Measurements from ENCODE around the gene TNS1. TPM values are rescaled to one million over a fixed set of nuclear protein-coding genes. Genes with fewer than 3 reads are reported as not detected.
A peak's percentile ranks its signal among the peaks of the same experiment; 100 is the strongest.

Gene TNS1
- total RNA-seq, 1 donor from 2014 or later: 227 TPM

DNA sequence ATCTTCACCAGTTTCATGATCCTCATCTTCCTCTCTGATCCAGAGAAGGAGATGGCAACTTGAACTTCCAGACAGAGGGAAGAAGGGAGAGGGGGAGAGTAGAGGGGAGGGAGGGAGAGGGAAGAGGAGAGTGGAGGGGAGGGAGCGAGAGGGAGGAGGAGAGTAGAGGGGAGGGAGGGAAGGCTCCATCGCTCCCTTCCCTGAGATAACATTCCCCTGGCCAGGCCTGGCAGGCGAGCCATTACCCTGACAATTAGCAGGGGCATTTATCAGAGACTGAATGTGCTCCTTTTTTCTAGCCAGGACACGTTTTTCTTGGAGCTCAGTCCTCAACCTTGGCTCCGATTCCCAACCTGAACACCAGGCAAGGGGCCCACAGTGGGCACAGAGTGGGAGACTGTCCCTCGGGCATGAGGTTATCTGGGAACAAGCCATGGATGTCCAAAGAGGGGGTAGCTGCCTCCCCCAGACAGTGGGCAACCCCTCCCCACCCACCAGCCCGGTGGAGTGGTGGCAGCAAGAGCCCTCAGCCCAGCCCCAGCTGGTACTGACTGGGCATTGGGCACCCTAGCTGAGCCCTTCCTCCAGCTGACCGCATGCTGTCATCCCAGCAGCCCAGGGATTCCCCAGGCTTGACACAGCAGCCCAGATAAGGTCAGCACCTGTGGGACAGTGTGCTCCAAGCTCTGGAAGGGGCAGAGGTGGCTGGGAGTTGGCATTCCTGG lies 81.8 kb downstream of the TNS1 start:
- DNase-seq (ENCODE audit: low spot score): no peak
- Mint-ChIP-seq H3K4me1 (ENCODE audit: low read depth) (peaks cover 99% of the 10 kb centered on the region), H3K27ac (ENCODE audit: unreplicated experiment) (peak overlapping the region; percentile 90), H3K4me3 (ENCODE audit: unreplicated experiment) (no peak overlapping the region), H3K9me3 (ENCODE audit: low read depth) (no peaks in the 10 kb centered on the region), H3K36me3 (ENCODE audit: low read depth) (peaks cover 4% of the 10 kb centered on the region), H3K27me3 (ENCODE audit: low read depth) (no peaks in the 10 kb centered on the region)
- TF ChIP-seq, protein P1, sequence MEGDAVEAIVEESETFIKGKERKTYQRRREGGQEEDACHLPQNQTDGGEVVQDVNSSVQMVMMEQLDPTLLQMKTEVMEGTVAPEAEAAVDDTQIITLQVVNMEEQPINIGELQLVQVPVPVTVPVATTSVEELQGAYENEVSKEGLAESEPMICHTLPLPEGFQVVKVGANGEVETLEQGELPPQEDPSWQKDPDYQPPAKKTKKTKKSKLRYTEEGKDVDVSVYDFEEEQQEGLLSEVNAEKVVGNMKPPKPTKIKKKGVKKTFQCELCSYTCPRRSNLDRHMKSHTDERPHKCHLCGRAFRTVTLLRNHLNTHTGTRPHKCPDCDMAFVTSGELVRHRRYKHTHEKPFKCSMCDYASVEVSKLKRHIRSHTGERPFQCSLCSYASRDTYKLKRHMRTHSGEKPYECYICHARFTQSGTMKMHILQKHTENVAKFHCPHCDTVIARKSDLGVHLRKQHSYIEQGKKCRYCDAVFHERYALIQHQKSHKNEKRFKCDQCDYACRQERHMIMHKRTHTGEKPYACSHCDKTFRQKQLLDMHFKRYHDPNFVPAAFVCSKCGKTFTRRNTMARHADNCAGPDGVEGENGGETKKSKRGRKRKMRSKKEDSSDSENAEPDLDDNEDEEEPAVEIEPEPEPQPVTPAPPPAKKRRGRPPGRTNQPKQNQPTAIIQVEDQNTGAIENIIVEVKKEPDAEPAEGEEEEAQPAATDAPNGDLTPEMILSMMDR (IDR thresholded peaks at IDR 0.05): no peak

DNA sequence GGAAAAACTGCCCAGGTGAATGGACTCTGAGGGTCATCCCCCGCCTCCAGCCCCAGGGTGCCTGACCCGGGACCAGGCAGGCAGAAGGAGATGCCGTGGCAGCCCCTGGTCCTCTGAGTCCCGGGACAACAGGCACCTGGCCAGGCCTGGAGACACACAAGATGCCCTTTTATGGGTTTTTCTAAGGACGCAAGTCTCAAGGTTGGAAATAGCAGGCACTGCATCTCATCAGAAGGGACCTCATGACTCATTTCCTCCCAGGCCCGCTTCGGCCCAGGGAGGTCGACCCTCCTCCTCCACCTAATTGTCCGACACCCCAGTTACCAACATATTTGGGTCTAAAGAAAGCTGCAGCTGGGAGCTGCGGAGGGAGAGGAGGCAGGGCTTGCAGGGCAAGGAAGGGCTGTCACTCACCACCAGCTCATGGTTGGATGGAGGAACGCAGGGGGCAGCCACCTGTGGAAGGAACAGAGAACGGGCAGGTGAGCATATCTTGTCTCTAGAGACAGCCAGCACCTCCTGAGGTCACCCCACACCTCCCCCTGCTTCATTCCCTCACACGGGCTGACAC lies 82.9 kb downstream of the TNS1 start:
- no peak for DNase-seq (ENCODE audit: low spot score)
- Mint-ChIP-seq H3K9me3 (ENCODE audit: low read depth) (no peaks in the 10 kb centered on the region), H3K36me3 (ENCODE audit: low read depth) (peaks cover 8% of the 10 kb centered on the region), H3K27ac (ENCODE audit: unreplicated experiment) (peak overlapping the region; percentile 90), H3K4me3 (ENCODE audit: unreplicated experiment) (peak overlapping the region; percentile 52), H3K27me3 (ENCODE audit: low read depth) (no peaks in the 10 kb centered on the region), H3K4me1 (ENCODE audit: low read depth) (peaks cover 91% of the 10 kb centered on the region)
- TF ChIP-seq, protein P1 (IDR thresholded peaks at IDR 0.05): no peak

DNA sequence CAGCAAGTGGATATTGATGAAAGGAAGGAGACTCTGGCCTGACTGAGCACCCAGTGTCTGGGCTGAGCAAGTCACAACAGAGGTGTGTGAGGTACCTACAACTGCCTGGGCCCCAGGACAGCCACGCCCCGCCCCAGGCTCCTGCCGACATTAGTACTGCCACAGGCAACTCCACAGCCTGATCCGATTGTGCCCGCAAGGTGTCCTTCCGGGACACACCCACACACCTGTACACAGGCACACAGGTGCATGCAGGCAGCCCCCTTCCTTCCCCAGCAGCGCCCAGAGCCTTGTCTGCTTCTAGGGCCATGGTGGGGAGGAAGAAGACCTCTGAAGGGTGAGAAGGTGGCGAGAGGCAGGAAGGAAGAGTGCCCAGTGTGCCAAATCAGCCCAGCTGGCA lies 83.6 kb downstream of the TNS1 start:
- TF ChIP-seq, protein P1 (IDR thresholded peaks at IDR 0.05): no peak
- H3K9me3 Mint-ChIP-seq (ENCODE audit: low read depth): no peaks in the 10 kb centered on the region
- no peak overlapping the region for H3K4me3 Mint-ChIP-seq (ENCODE audit: unreplicated experiment)
- H3K27me3 Mint-ChIP-seq (ENCODE audit: low read depth): no peaks in the 10 kb centered on the region
- H3K36me3 Mint-ChIP-seq (ENCODE audit: low read depth): peaks cover 10% of the 10 kb centered on the region
- H3K4me1 Mint-ChIP-seq (ENCODE audit: low read depth): peaks cover 90% of the 10 kb centered on the region
- H3K27ac Mint-ChIP-seq (ENCODE audit: unreplicated experiment): peak overlapping the region; percentile 90
- no peak for DNase-seq (ENCODE audit: low spot score)

DNA sequence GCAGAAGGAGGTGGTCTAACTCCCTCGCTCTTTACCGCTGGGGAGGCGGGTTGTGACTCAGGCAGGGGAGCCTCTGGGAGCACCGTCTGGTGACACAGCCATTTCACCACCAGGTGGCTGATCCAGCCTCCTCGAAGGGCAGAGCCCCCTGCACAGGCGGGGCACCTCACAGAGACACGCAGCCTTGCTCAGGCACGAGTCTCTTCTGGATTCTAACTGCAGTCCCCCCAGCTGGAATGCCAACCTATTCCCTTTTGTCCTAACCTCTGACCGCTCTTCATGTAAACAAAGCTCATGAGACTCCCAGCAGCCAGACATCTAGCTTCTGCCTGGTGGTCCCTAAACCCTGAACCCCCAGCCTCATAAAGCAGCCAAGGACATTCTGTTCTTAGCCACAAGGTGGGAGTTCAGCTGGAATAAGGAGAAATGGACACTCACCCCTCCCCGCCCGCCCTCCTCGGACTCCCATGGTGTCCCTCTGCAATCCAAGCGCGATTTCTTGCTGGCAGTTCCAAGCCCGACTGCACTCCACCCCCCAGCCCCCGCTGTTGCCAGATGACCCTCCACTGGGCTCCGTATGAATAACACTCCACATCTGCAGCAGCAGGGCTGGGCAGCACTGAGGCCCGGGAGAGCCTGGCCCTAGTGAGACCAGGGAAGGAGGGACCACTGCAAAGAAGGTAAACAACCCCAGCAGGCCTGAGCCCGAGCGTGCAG lies 84.3 kb downstream of the TNS1 start:
- H3K9me3 Mint-ChIP-seq (ENCODE audit: low read depth): no peaks in the 10 kb centered on the region
- no peak overlapping the region for H3K4me3 Mint-ChIP-seq (ENCODE audit: unreplicated experiment)
- peak overlapping the region; percentile 90 for H3K27ac Mint-ChIP-seq (ENCODE audit: unreplicated experiment)
- H3K27me3 Mint-ChIP-seq (ENCODE audit: low read depth): no peaks in the 10 kb centered on the region
- no peak for DNase-seq (ENCODE audit: low spot score)
- TF ChIP-seq, protein P1 (IDR thresholded peaks at IDR 0.05): peak; percentile 71
- peaks cover 90% of the 10 kb centered on the region for H3K4me1 Mint-ChIP-seq (ENCODE audit: low read depth)
- peaks cover 15% of the 10 kb centered on the region for H3K36me3 Mint-ChIP-seq (ENCODE audit: low read depth)

DNA sequence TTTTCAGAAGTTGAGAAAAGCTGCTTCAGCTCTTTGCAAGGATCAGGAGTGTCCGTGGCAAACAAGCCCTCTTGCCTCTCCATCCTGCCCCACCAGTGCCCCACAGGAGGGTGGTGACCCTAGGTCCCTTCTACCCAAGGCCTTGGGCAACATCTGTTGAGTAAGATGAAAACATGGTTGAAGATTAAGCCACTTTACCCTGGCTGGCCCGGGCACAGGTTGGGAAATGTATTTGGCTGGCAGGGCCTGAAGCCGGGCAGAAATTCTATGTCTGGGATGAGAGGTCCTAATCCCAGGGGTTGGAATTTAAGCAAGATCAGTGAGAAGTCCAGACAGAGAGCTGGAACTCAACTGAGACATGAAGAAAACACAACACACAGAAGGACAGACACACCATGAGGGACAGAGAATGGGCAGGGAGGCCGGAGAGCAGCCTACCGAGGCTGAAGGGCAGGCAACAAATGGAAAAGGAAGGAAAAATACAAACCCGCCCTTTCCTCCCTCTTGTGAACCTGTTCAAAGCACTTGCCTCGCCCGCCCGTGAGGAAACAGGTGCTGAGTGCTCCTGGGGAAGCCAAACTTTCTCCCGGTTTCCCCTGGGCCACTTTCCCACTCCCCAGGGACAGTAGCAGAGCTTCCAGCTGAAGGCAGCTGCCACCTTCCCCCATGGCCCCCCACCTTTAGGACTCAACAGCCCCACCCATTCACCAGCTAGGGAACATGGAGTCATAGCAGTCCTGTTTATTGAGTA lies 86.1 kb downstream of the TNS1 start:
- Mint-ChIP-seq H3K4me1 (ENCODE audit: low read depth) (peaks cover 90% of the 10 kb centered on the region), H3K27ac (ENCODE audit: unreplicated experiment) (peak overlapping the region; percentile 62), H3K36me3 (ENCODE audit: low read depth) (peaks cover 16% of the 10 kb centered on the region), H3K9me3 (ENCODE audit: low read depth) (no peaks in the 10 kb centered on the region), H3K27me3 (ENCODE audit: low read depth) (no peaks in the 10 kb centered on the region), H3K4me3 (ENCODE audit: unreplicated experiment) (no peak overlapping the region)
- TF ChIP-seq, protein P1 (IDR thresholded peaks at IDR 0.05): no peak
- no peak for DNase-seq (ENCODE audit: low spot score)
